AG04450 (cell line): ENCODE results near the gene HOXA9. TPM values are rescaled to one million over a fixed set of nuclear protein-coding genes. Genes with fewer than 3 reads are reported as not detected.

Source experiments
- CTCF ChIA-PET: fragments of 300-600, 350-600 bp; formaldehyde crosslinking; extraction: SDS; loops from one replicate; lab custom pipeline; 2022; ENCODE audit warnings: antibody characterized with exemption, inconsistent platforms; lab: Charles Lee
- POLR2A ChIA-PET: fragments of 350-600 bp; formaldehyde crosslinking; extraction: SDS; loops from one replicate; lab custom pipeline; 2021; ENCODE audit warnings: antibody characterized with exemption, inconsistent platforms; lab: Yijun Ruan, JAX
- DNase-seq: peaks from one replicate; pipeline ENCODE4 v3.0.0-alpha.2; 2011; ENCODE audit warnings: low read depth, low spot score
- H3K27ac ChIP-seq: one replicate; pipeline ENCODE4 v1.5.1; 2012; ENCODE audit warnings: low read depth, low read length, control low read depth
- H3K27me3 ChIP-seq: one replicate; pipeline ENCODE4 v1.6.0; 2012; ENCODE audit warnings: low read length; ENCODE audit not compliant: control insufficient read depth, insufficient read depth
- H3K4me3 ChIP-seq: 2 replicates; pipeline ENCODE4 v1.5.1; 2011; ENCODE audit warnings: mild to moderate bottlenecking, low read depth, low read length, control low read depth
- H3K9me3 ChIP-seq: 2 replicates; pipeline ENCODE4 v1.5.1; 2012; ENCODE audit warnings: low read length; ENCODE audit not compliant: control insufficient read depth, insufficient read depth
- polyA plus RNA-seq: library from polyadenylated mRNA; depleted of rRNA; stranded (reverse); fragments of >200 nt; gene quantifications from 2 replicates; pipeline ENCODE4 v1.2.3, GENCODE V29; 2011
- TF ChIP-seq, protein P1 (sequence below): IDR thresholded peaks from 2 replicates; pipeline ENCODE4 v1.5.1; 2011; ENCODE audit warnings: low read depth, low read length, control low read depth, inconsistent platforms

HOXA9 gene
- polyA plus RNA-seq, 1 experiment: 1.5 TPM

DNA sequence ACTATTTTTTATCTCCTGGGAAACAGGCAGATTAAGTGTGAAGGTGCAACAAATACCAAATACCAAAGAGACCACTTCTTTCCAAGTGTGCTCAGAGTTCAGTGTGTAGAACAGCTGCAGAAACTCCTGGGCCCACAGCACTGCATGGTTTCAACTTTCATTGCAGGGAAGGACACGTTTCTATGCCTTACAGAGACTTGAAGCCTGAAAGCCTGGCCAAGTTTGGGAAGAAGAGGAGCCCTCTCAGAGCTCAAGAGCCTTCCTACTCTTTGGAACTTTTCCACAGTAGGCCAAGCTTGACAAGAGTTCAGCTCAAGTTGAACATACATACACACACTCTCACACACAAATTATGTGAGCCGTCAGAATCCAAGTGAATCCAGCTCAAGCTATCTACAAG, 37.3 kb downstream of the HOXA9 start:
- ChIA-PET CTCF (interaction anchor here (0.7 to 3.4 kb wide), 4 partner anchors 13 to 409 kb away, joined by 3 to 14 read pairs (median 4); partner anchors contain the start of gene HOXA5), POLR2A (interaction anchor here (0.9 to 1.8 kb wide), 4 partner anchors 13 to 30 kb away, joined by 4 to 7 read pairs (median 6); partner anchors contain the start of gene HOXA5)
- no peaks in the 10 kb centered on the region for H3K9me3 ChIP-seq
- TF ChIP-seq, protein P1, sequence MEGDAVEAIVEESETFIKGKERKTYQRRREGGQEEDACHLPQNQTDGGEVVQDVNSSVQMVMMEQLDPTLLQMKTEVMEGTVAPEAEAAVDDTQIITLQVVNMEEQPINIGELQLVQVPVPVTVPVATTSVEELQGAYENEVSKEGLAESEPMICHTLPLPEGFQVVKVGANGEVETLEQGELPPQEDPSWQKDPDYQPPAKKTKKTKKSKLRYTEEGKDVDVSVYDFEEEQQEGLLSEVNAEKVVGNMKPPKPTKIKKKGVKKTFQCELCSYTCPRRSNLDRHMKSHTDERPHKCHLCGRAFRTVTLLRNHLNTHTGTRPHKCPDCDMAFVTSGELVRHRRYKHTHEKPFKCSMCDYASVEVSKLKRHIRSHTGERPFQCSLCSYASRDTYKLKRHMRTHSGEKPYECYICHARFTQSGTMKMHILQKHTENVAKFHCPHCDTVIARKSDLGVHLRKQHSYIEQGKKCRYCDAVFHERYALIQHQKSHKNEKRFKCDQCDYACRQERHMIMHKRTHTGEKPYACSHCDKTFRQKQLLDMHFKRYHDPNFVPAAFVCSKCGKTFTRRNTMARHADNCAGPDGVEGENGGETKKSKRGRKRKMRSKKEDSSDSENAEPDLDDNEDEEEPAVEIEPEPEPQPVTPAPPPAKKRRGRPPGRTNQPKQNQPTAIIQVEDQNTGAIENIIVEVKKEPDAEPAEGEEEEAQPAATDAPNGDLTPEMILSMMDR: no peak
- DNase-seq: peak; percentile 72
- no peaks in the 10 kb centered on the region for H3K27me3 ChIP-seq
- H3K4me3 ChIP-seq: no peak overlapping the region
- no peak overlapping the region for H3K27ac ChIP-seq

DNA sequence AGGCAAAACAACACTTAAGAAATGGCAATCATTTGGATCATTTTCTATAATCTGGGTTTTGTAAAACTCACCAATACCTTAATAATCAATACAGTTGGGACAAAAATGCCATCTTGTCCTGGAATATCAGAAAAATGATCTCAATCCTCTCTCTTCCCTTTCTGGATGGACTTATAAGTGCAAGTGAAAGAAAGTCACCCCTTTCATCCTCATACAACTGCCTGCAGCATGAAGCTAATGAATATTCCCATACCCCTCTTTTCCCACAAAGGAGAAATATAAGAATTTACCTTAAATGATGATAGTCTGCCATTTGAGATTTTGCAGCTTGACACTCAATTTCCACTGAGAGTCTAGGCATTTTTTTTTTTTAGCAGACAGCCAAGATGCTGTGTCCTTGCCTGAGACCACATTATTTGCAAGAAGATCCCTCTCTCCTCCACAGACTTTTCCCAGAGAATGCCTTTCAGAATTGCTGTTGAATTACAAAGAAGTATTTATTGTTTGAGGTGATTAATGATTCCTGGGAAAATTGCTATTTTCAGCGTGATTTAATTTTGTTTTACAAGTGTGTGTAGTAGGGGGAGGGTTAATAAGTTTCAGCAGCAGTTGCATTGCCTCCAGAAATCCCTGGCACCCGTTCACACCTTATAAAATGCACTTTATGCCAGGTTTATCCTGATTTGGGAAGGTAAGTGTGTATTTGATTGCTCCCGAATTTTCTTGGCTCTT, 38.6 kb downstream of the HOXA9 start:
- TF ChIP-seq, protein P1: no peak
- Histone ChIP-seq H3K4me3 (no peak overlapping the region), H3K9me3 (no peaks in the 10 kb centered on the region), H3K27me3 (no peaks in the 10 kb centered on the region), H3K27ac (no peak overlapping the region)
- no peak for DNase-seq
- ChIA-PET CTCF (interaction anchor here (1.0 to 3.4 kb wide), 2 partner anchors 15 to 18 kb away, joined by 3 to 14 read pairs; partner anchors contain the start of gene HOXA5), POLR2A (interaction anchor here (0.6 to 0.7 kb wide), 2 partner anchors 14 to 18 kb away, joined by 3 to 7 read pairs; no protein-coding TSS in a partner anchor)

DNA sequence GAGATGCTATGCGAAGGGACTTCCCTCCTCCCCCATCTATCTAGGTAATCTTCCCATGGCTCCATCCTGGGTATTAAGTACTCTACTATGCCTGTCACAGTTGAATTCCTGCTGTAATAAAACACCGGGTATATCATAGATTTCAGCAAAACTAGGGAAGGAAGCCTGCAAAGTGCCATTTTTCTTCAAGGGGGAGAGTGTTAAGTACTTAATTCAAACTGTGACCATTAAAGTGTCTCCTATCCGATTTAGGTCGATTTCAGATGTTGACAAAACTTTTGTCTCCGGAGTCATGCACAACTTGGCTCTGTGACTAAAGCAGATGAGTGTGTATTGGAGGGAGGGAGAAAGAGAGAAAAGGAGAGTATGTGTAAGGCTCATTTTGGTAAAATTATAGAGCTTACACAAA, 39.3 kb downstream of the HOXA9 start:
- DNase-seq: no peak
- ChIA-PET POLR2A (interaction anchor here (0.6 to 0.7 kb wide), 2 partner anchors 13 to 17 kb away, joined by 3 to 7 read pairs; no protein-coding TSS in a partner anchor), CTCF (interaction anchor here (0.6 to 3.4 kb wide), 3 partner anchors 15 to 914 kb away, joined by 3 to 14 read pairs (median 3); partner anchors contain the start of gene HOXA5)
- H3K9me3 ChIP-seq: no peaks in the 10 kb centered on the region
- no peaks in the 10 kb centered on the region for H3K27me3 ChIP-seq
- no peak overlapping the region for H3K4me3 ChIP-seq
- TF ChIP-seq, protein P1: no peak
- H3K27ac ChIP-seq: no peak overlapping the region

DNA sequence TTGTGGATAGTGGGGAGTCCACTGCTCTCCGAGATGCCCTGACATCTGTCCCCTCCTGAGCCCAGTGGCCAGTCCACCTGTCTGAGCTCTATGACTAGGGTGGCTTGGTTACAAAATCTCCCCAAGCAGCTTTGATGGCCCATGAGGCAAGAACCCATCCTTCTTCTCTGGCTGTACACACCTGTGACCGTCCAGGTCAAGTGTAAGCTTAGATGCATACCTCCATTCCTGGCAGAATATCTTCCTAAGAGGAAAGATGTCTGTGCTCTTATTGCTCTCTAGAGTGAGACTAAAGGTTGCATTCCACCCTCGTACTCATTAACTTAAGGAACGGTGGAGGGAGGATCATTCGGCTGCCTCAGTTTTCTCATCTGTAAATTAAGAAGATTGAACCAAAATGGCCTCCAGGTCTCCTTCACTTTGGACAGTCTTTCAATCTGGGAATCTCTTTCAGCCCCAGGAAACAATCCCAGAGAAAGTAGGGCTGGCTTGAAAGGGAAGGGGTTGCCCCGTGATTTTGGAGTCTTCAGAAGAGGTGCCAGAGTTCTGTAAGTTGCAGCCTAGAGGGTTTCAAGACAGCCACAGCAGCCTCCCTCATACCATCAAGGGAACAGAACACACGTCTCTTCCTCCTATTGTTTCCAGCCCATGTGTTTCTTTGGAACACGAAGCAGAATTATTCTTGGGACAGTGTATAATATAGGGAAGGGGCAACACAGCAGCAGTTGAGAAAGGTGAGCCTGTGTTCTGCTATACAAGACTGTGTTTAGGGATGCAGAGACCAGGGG, 40.2 kb downstream of the HOXA9 start:
- POLR2A ChIA-PET: interaction anchor here (0.6 kb wide), 1 partner anchor 38 kb away, joined by 4 read pairs; no protein-coding TSS in a partner anchor
- Histone ChIP-seq H3K9me3 (no peaks in the 10 kb centered on the region), H3K27me3 (no peaks in the 10 kb centered on the region), H3K4me3 (no peak overlapping the region), H3K27ac (peak overlapping the region; percentile 94)
- TF ChIP-seq, protein P1: no peak
- no peak for DNase-seq
- CTCF ChIA-PET: interaction anchor here (1.3 kb wide), 1 partner anchor 10 kb away, joined by 4 read pairs; no protein-coding TSS in a partner anchor
